HCT116 (cell line): ENCODE measurements around the gene DNAJC3. TPM values are rescaled to one million over a fixed set of nuclear protein-coding genes. Genes with fewer than 3 reads are reported as not detected.

Experiments used
- ATAC-seq: fragments of 200-7000 bp; cut with Tn5 transposase; 2 replicates; pipeline ENCODE4 v1.9.1; 2020; ENCODE audit warnings: mild to moderate bottlenecking, moderate library complexity
- BruUV-seq: library from RNA; stranded (reverse); fragments of 400-500 nt; replicated peaks from 2 replicates; lab custom pipeline; 2021; lab: Mats Ljungman, UMichigan
- CTCF ChIA-PET: fragments of 300-600 bp; sonication (Branson Sonifier 250); formaldehyde crosslinking; loops from one replicate; lab custom pipeline; 2021; ENCODE audit warnings: antibody characterized with exemption; lab: Charles Lee
- POLR2A ChIA-PET: fragments of 300-600, 350-600 bp; sonication (Branson Sonifier 250); formaldehyde crosslinking; loops from one replicate; lab custom pipeline; 2021; ENCODE audit warnings: antibody characterized with exemption; lab: Charles Lee
- RAD21 ChIA-PET, 2 experiments: fragments of 300-600 bp; sonication (Branson Sonifier 250); formaldehyde crosslinking; loops; one replicate each; lab custom pipeline; 2023; ENCODE audit warnings: low total read pairs in 2 of 2; ENCODE audit not compliant: uncharacterized antibody in 2 of 2, unreplicated experiment in 2 of 2, low non-redundant PET in 1 of 2; lab: Charles Lee
- DNase-seq: peaks from one replicate; pipeline ENCODE4 v3.0.0-alpha.2; 2010; ENCODE audit warnings: low read depth, low spot score
- H2AFZ ChIP-seq: fragments of 200-600 bp; shearing (Covaris generic), sonication (generic); 2 replicates; pipeline ENCODE4 v1.6.1; 2017; ENCODE audit warnings: low read depth, mixed run types, mixed read lengths, antibody characterized with exemption, low read length; ENCODE audit not compliant: poor library complexity, severe bottlenecking
- H3K27ac ChIP-seq: 2 replicates; pipeline ENCODE4 v1.5.1; 2012; ENCODE audit warnings: low read depth, low read length
- H3K27me3 ChIP-seq: fragments of 200-600 bp; sonication (generic); 2 replicates; pipeline ENCODE4 v1.6.1; 2016; ENCODE audit warnings: mixed run types, low read length, mixed read lengths; ENCODE audit not compliant: insufficient read depth
- H3K36me3 ChIP-seq, 2 experiments: fragments of 200-500 bp in 1 of 2; fragments of 200-600 bp in 1 of 2; sonication (Bioruptor generic) in 1 of 2; sonication (generic) in 1 of 2; 2 replicates each; pipeline versions ENCODE4 v1.5.1 to v1.6.1; 2014 to 2016; ENCODE audit warnings: low read length in 2 of 2, inconsistent platforms in 1 of 2, mixed read lengths in 1 of 2, mixed run types in 1 of 2; ENCODE audit not compliant: insufficient read depth in 2 of 2, control insufficient read depth in 1 of 2
- H3K4me1 ChIP-seq, 2 experiments: fragments of 200-600 bp in 1 of 2; sonication (generic) in 1 of 2; 2 replicates each; pipeline versions ENCODE4 v1.5.1 to v1.6.1; 2012 to 2017; ENCODE audit warnings: low read length in 2 of 2, inconsistent platforms in 1 of 2, mild to moderate bottlenecking in 1 of 2, mixed read lengths in 1 of 2, mixed run types in 1 of 2, moderate library complexity in 1 of 2; ENCODE audit not compliant: insufficient read depth in 2 of 2, control insufficient read depth in 1 of 2
- H3K4me2 ChIP-seq: fragments of 200-600 bp; sonication (generic); 2 replicates; pipeline ENCODE4 v1.6.1; 2017; ENCODE audit warnings: mixed run types, low read length, mixed read lengths
- H3K4me3 ChIP-seq, 2 experiments: fragments of 200-600 bp in 1 of 2; sonication (generic) in 1 of 2; replicated peaks in 1 of 2; 2 replicates each; pipeline ENCODE4 v1.5.1; 2011 to 2016; ENCODE audit warnings: low read length in 2 of 2, control low read depth in 1 of 2, low read depth in 1 of 2, mild to moderate bottlenecking in 1 of 2, mixed read lengths in 1 of 2, mixed run types in 1 of 2
- H3K79me2 ChIP-seq: fragments of 200-600 bp; sonication (generic); 2 replicates; pipeline ENCODE4 v1.6.1; 2017; ENCODE audit warnings: mild to moderate bottlenecking, mixed run types, low read length, moderate library complexity, mixed read lengths; ENCODE audit not compliant: insufficient read depth
- H3K9ac ChIP-seq: fragments of 200-600 bp; sonication (generic); 2 replicates; pipeline ENCODE4 v1.6.1; 2016; ENCODE audit warnings: low read length, mixed read lengths
- H3K9me2 ChIP-seq: fragments of 200-600 bp; sonication (generic), shearing (Covaris generic); 2 replicates; pipeline ENCODE4 v1.6.1; 2017; ENCODE audit warnings: mixed run types, mild to moderate bottlenecking, moderate library complexity; ENCODE audit not compliant: insufficient read depth
- H3K9me3 ChIP-seq, 2 experiments: fragments of 200-500 bp in 1 of 2; fragments of 200-600 bp in 1 of 2; sonication (Bioruptor generic) in 1 of 2; sonication (generic) in 1 of 2; 2 replicates each; pipeline ENCODE4 v1.6.1; 2014 to 2017; ENCODE audit warnings: low read length in 2 of 2, mixed read lengths in 2 of 2, inconsistent platforms in 1 of 2, low read depth in 1 of 2, mild to moderate bottlenecking in 1 of 2, mixed run types in 1 of 2, moderate library complexity in 1 of 2; ENCODE audit not compliant: control insufficient read depth in 1 of 2, insufficient read depth in 1 of 2
- H4K20me1 ChIP-seq: fragments of 200-600 bp; sonication (generic), shearing (Covaris generic); 2 replicates; pipeline ENCODE4 v1.6.1; 2017; ENCODE audit warnings: mixed run types, mild to moderate bottlenecking, moderate library complexity; ENCODE audit not compliant: insufficient read depth
- CEBPB ChIP-seq: IDR thresholded peaks from 2 replicates; pipeline ENCODE4 v1.6.1; 2012; ENCODE audit warnings: low read depth
- ELF1 ChIP-seq: IDR thresholded peaks from 2 replicates; pipeline ENCODE4 v1.6.1; 2012; ENCODE audit warnings: low read depth, borderline replicate concordance
- EZH2 ChIP-seq: fragments of 200-600 bp; sonication (generic); IDR thresholded peaks from 2 replicates; pipeline ENCODE4 v1.6.1; 2017; ENCODE audit warnings: antibody characterized with exemption, mixed run types
- EZH2phosphoT487 ChIP-seq: fragments of 200-600 bp; IDR thresholded peaks from 2 replicates; pipeline ENCODE4 v1.6.1; 2018; ENCODE audit warnings: antibody characterized with exemption, borderline replicate concordance
- FOSL1 ChIP-seq: IDR thresholded peaks from 2 replicates; pipeline ENCODE4 v1.6.1; 2012; ENCODE audit warnings: low read depth
- JUND ChIP-seq: IDR thresholded peaks from 2 replicates; pipeline ENCODE4 v1.6.1; 2012
- POLR2A ChIP-seq: IDR thresholded peaks from 2 replicates; pipeline ENCODE4 v1.7.0; 2011; ENCODE audit warnings: borderline replicate concordance; ENCODE audit not compliant: insufficient read depth, insufficient read length; ENCODE audit errors: extremely low read depth
- POLR2AphosphoS5 ChIP-seq: IDR thresholded peaks from 2 replicates; pipeline ENCODE4 v1.6.1; 2011; ENCODE audit warnings: mild to moderate bottlenecking, low read depth, low read length, moderate library complexity
- RAD21 ChIP-seq: IDR thresholded peaks from 2 replicates; pipeline ENCODE4 v1.6.1; 2012; ENCODE audit warnings: low read depth, mild to moderate bottlenecking
- SIN3A ChIP-seq: IDR thresholded peaks from 2 replicates; pipeline ENCODE4 v1.6.1; 2012; ENCODE audit warnings: low read depth
- SP1 ChIP-seq: IDR thresholded peaks from 2 replicates; pipeline ENCODE4 v1.6.1; 2012; ENCODE audit warnings: low read depth
- SRF ChIP-seq: IDR thresholded peaks from 2 replicates; pipeline ENCODE4 v1.6.1; 2012; ENCODE audit warnings: low read depth
- YY1 ChIP-seq: IDR thresholded peaks from 2 replicates; pipeline ENCODE4 v1.6.1; 2011; ENCODE audit warnings: low read length, low read depth, moderate library complexity, mild to moderate bottlenecking; ENCODE audit not compliant: insufficient replicate concordance; ENCODE audit errors: extremely low read depth
- ZFX ChIP-seq: fragments of 450-650 bp; IDR thresholded peaks from 2 replicates; pipeline ENCODE4 v1.6.1; 2017
- intact Hi-C: fragments of 100-400 bp; cut with micrococcal nuclease; formaldehyde crosslinking; loops from 2 replicates; pipeline ENCODE4 v1.10.0; 2022
- total RNA-seq: library from RNA; stranded (reverse); gene quantifications from one replicate; pipeline ENCODE4 v1.2.1, GENCODE V29; 2021; ENCODE audit not compliant: unreplicated experiment
- TF ChIP-seq, protein P1 (sequence below): IDR thresholded peaks from 2 replicates; pipeline ENCODE4 v1.6.1; 2012
- TF ChIP-seq, protein P2 (sequence below): IDR thresholded peaks from 2 replicates; pipeline ENCODE4 v1.6.1; 2011; ENCODE audit warnings: mild to moderate bottlenecking, low read length, moderate library complexity; ENCODE audit not compliant: insufficient replicate concordance; ENCODE audit errors: extremely low read depth
- TF ChIP-seq, protein P3 (sequence below), 3 experiments: fragments of 200-600 bp in 1 of 3; sonication (generic) in 1 of 3; IDR thresholded peaks in 2 of 3; conservative IDR thresholded peaks in 1 of 3; 2 replicates each; pipeline ENCODE4 v1.5.1; 2012 to 2017; ENCODE audit warnings: low read depth in 2 of 3, low read length in 2 of 3, antibody characterized with exemption in 1 of 3, borderline replicate concordance in 1 of 3, control low read depth in 1 of 3, mild to moderate bottlenecking in 1 of 3, mixed read lengths in 1 of 3, mixed run types in 1 of 3, moderate library complexity in 1 of 3; ENCODE audit not compliant: insufficient read depth in 1 of 3
- TF ChIP-seq, protein P4 (sequence below): IDR thresholded peaks from 2 replicates; pipeline ENCODE4 v1.6.1; 2012

The DNAJC3 gene
- total RNA-seq, 1 experiment from 2014 or later = 28.5 TPM

DNA sequence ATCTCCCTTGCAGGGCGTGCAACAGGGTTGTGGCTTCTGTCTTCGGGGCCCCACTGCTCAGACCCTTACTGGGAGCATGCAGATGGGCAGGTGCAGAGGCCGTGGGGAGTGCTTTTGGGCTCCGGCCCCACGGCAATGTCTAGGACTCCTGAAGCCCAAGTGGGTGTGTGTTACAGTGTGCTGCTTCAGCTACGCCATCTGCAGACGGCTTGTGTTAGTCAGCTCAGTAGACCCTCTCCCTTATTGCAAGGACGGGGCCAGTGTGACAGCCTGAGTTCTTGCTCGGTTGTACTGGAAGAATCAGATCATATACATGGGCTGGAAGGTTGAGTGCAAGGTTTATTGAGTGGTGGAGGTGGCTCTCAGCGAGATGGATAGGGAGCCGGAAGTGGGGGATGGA lies 39.3 kb downstream of the DNAJC3 start:
- Histone ChIP-seq H3K79me2 (no peaks in the 10 kb centered on the region), H3K4me3 (no peak overlapping the region), H3K9me3 (no peaks in the 10 kb centered on the region), H3K4me1 (no peaks in the 10 kb centered on the region), H3K9me2 (no peaks in the 10 kb centered on the region), H3K4me2 (no peak overlapping the region), H4K20me1 (no peaks in the 10 kb centered on the region), H3K36me3 (peaks cover 3 to 5% of the 10 kb centered on the region in 2 experiments; a peak in 2 of 4 replicates), H3K9ac (no peak overlapping the region), H2AFZ (no peak overlapping the region), H3K27ac (no peak overlapping the region), H3K27me3 (no peaks in the 10 kb centered on the region)
- ChIA-PET POLR2A (no interaction called here), RAD21 (no interaction called here), CTCF (no interaction called here)
- TF ChIP-seq EZH2 = no peak
- no peak for TF ChIP-seq ELF1
- TF ChIP-seq CEBPB = no peak
- TF ChIP-seq SRF = no peak
- TF ChIP-seq POLR2AphosphoS5 = no peak
- TF ChIP-seq EZH2phosphoT487 = no peak
- TF ChIP-seq, protein P1, sequence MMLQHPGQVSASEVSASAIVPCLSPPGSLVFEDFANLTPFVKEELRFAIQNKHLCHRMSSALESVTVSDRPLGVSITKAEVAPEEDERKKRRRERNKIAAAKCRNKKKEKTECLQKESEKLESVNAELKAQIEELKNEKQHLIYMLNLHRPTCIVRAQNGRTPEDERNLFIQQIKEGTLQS = no peak
- TF ChIP-seq RAD21 = no peak
- TF ChIP-seq, protein P2, sequence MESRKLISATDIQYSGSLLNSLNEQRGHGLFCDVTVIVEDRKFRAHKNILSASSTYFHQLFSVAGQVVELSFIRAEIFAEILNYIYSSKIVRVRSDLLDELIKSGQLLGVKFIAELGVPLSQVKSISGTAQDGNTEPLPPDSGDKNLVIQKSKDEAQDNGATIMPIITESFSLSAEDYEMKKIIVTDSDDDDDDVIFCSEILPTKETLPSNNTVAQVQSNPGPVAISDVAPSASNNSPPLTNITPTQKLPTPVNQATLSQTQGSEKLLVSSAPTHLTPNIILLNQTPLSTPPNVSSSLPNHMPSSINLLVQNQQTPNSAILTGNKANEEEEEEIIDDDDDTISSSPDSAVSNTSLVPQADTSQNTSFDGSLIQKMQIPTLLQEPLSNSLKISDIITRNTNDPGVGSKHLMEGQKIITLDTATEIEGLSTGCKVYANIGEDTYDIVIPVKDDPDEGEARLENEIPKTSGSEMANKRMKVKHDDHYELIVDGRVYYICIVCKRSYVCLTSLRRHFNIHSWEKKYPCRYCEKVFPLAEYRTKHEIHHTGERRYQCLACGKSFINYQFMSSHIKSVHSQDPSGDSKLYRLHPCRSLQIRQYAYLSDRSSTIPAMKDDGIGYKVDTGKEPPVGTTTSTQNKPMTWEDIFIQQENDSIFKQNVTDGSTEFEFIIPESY = no peak
- TF ChIP-seq, protein P3, sequence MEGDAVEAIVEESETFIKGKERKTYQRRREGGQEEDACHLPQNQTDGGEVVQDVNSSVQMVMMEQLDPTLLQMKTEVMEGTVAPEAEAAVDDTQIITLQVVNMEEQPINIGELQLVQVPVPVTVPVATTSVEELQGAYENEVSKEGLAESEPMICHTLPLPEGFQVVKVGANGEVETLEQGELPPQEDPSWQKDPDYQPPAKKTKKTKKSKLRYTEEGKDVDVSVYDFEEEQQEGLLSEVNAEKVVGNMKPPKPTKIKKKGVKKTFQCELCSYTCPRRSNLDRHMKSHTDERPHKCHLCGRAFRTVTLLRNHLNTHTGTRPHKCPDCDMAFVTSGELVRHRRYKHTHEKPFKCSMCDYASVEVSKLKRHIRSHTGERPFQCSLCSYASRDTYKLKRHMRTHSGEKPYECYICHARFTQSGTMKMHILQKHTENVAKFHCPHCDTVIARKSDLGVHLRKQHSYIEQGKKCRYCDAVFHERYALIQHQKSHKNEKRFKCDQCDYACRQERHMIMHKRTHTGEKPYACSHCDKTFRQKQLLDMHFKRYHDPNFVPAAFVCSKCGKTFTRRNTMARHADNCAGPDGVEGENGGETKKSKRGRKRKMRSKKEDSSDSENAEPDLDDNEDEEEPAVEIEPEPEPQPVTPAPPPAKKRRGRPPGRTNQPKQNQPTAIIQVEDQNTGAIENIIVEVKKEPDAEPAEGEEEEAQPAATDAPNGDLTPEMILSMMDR (IDR thresholded peaks at IDR 0.05 in 2 of 3, conservative IDR thresholded peaks at IDR 0.05 in 1 of 3; ENCODE audit: borderline replicate concordance in 1 of 3, insufficient read depth in 1 of 3, low read depth in 2 of 3, low read length in 2 of 3) = no peak
- TF ChIP-seq JUND = no peak
- no peak for TF ChIP-seq SP1
- no peak for TF ChIP-seq YY1
- TF ChIP-seq SIN3A = no peak
- TF ChIP-seq FOSL1 = no peak
- TF ChIP-seq, protein P4, sequence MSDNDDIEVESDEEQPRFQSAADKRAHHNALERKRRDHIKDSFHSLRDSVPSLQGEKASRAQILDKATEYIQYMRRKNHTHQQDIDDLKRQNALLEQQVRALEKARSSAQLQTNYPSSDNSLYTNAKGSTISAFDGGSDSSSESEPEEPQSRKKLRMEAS = no peak
- TF ChIP-seq ZFX = no peak
- no peak for TF ChIP-seq POLR2A
- BruUV-seq = no TSS peak
- DNase-seq (no peak), ATAC-seq (no peak)
- intact Hi-C loops = no loop called here
